K562 (cell line): ENCODE data around the gene NFATC4. TPM values are rescaled to one million over a fixed set of nuclear protein-coding genes. Genes with fewer than 3 reads are reported as not detected.

Experiments used
- ATAC-seq: fragments of 200-7000 bp; cut with Tn5 transposase; 3 replicates; pipeline ENCODE4 v1.9.1; 2020; ENCODE audit warnings: moderate library complexity
- BruUV-seq: library from RNA; stranded (reverse); fragments of 400-500 nt; replicated peaks from 2 replicates; lab custom pipeline; 2021; lab: Mats Ljungman, UMichigan
- CTCF ChIA-PET: fragments of 300-600 bp; formaldehyde crosslinking; extraction: SDS; loops from one replicate; lab custom pipeline; 2021; ENCODE audit warnings: low intra/inter-chr PET ratio; lab: Yijun Ruan, JAX
- POLR2A ChIA-PET: fragments of 300-600, 350-650 bp; sonication (Branson Sonifier 250); formaldehyde crosslinking; extraction: SDS; loops from one replicate; lab custom pipeline; 2021; ENCODE audit warnings: antibody characterized with exemption, inconsistent platforms; lab: Yijun Ruan, JAX
- DNase-seq, 4 experiments: peaks; one replicate each; pipeline versions ENCODE4 v3.0.0 to v3.0.0-alpha.2; 2011 to 2018; ENCODE audit warnings: low spot score in 3 of 4, mixed read lengths in 3 of 4; ENCODE audit errors: extremely low read depth in 1 of 4
- FAIRE-seq: peaks from 2 replicates; lab custom pipeline; 2011; peaks lifted over from hg19 to GRCh38; lab: Jason Lieb, UNC
- H2AFZ ChIP-seq: 2 replicates; pipeline ENCODE4 v1.6.0; 2011; ENCODE audit warnings: low read depth, low read length, control low read depth, inconsistent platforms
- H3K27ac ChIP-seq: fragments of 200-600 bp; 3 replicates; pipeline ENCODE4 v1.8.0; 2011; ENCODE audit warnings: low read depth, mild to moderate bottlenecking, control low read depth, inconsistent platforms, low read length, moderate library complexity, mixed read lengths; ENCODE audit errors: extremely low read depth
- H3K27me3 ChIP-seq, 2 experiments: fragments of 300-600 bp in 1 of 2; 2 replicates in 1 of 2; 3 replicates in 1 of 2; pipeline versions ENCODE4 v1.6.0 to v1.8.0; 2011; ENCODE audit warnings: inconsistent platforms in 2 of 2, low read length in 2 of 2, mild to moderate bottlenecking in 1 of 2, mixed read lengths in 1 of 2, moderate library complexity in 1 of 2; ENCODE audit not compliant: control insufficient read depth in 2 of 2, insufficient read depth in 2 of 2
- H3K36me3 ChIP-seq: fragments of 300-600 bp; 3 replicates; pipeline ENCODE4 v1.8.0; 2011; ENCODE audit warnings: mild to moderate bottlenecking, low read length, inconsistent platforms; ENCODE audit not compliant: control insufficient read depth, insufficient read depth
- H3K4me1 ChIP-seq, 2 experiments: fragments of 200-600 bp in 1 of 2; replicated peaks in 1 of 2; 2 replicates in 1 of 2; 3 replicates in 1 of 2; pipeline versions ENCODE4 v1.5.1 to v1.8.0; 2011; ENCODE audit warnings: inconsistent platforms in 2 of 2, low read length in 2 of 2, mild to moderate bottlenecking in 1 of 2, mixed read lengths in 1 of 2, moderate library complexity in 1 of 2; ENCODE audit not compliant: control insufficient read depth in 2 of 2, insufficient read depth in 2 of 2
- H3K4me2 ChIP-seq: 2 replicates; pipeline ENCODE4 v1.6.1; 2011; ENCODE audit warnings: low read length, control low read depth, inconsistent platforms, mixed read lengths; ENCODE audit not compliant: insufficient read depth
- H3K4me3 ChIP-seq: fragments of 200-600 bp; sonication (generic), shearing (Covaris generic); 2 replicates; pipeline ENCODE4 v1.5.1; 2016; ENCODE audit warnings: control low read depth, inconsistent platforms
- H3K79me2 ChIP-seq: fragments of 200-600 bp; 3 replicates; pipeline ENCODE4 v1.8.0; 2011; ENCODE audit warnings: low read length, inconsistent platforms; ENCODE audit not compliant: control insufficient read depth, insufficient read depth
- H3K9ac ChIP-seq, 2 experiments: 2 replicates each; pipeline versions ENCODE4 v1.6.0 to v1.6.1; 2011; ENCODE audit warnings: low read depth in 2 of 2, low read length in 2 of 2, control low read depth in 1 of 2, inconsistent platforms in 1 of 2, mild to moderate bottlenecking in 1 of 2, mixed read lengths in 1 of 2; ENCODE audit not compliant: insufficient read depth in 1 of 2
- H3K9me1 ChIP-seq: one replicate; pipeline ENCODE4 v1.6.0; 2011; ENCODE audit warnings: inconsistent platforms, mild to moderate bottlenecking, low read length, moderate library complexity; ENCODE audit not compliant: control insufficient read depth, insufficient read depth
- H3K9me3 ChIP-seq: replicated peaks from 2 replicates; pipeline ENCODE4 v1.5.1; 2011; ENCODE audit warnings: low read depth, low read length, inconsistent platforms; ENCODE audit not compliant: control insufficient read depth, insufficient read depth
- H4K20me1 ChIP-seq: replicated peaks from 2 replicates; pipeline ENCODE4 v1.6.1; 2011; ENCODE audit warnings: low read length, inconsistent platforms, mixed read lengths; ENCODE audit not compliant: control insufficient read depth, insufficient read depth
- C11orf30 ChIP-seq: fragments of 450-650 bp; IDR thresholded peaks from 2 replicates; pipeline ENCODE4 v1.6.1; 2016; ENCODE audit warnings: low read depth, mild to moderate bottlenecking
- CBX3 ChIP-seq, 2 experiments: IDR thresholded peaks; 1 replicate in 1 of 2; 2 replicates in 1 of 2; pipeline ENCODE4 v1.6.1; 2012; ENCODE audit warnings: inconsistent platforms in 2 of 2, low read length in 2 of 2, borderline replicate concordance in 1 of 2, control low read depth in 1 of 2
- MAFF ChIP-seq: IDR thresholded peaks from 2 replicates; pipeline ENCODE4 v1.6.1; 2012; ENCODE audit warnings: low read length, improper control_type of control experiment
- MAFG ChIP-seq: fragments of 450-650 bp; conservative IDR thresholded peaks from 2 replicates; pipeline ENCODE4 v1.6.1; 2016; ENCODE audit warnings: missing genetic modification characterization, missing compliant biosample characterization
- MAFK ChIP-seq: IDR thresholded peaks from 2 replicates; pipeline ENCODE4 v1.6.1; 2011; ENCODE audit warnings: low read length, improper control_type of control experiment
- SIRT6 ChIP-seq: IDR thresholded peaks from one replicate; pipeline ENCODE4 v1.6.1; 2012; ENCODE audit warnings: low read depth, mild to moderate bottlenecking, control low read depth, inconsistent platforms, low read length, moderate library complexity
- SREBF1 ChIP-seq: fragments of 150-350 bp; IDR thresholded peaks from 2 replicates; pipeline ENCODE4 v1.6.1; 2014; ENCODE audit warnings: antibody characterized with exemption, low read depth, low read length, borderline replicate concordance
- TAF7 ChIP-seq: fragments of 450-650 bp; IDR thresholded peaks from 2 replicates; pipeline ENCODE4 v1.6.1; 2016; ENCODE audit warnings: missing genetic modification characterization, missing compliant biosample characterization
- ZNF316 ChIP-seq: fragments of 450-650 bp; IDR thresholded peaks from 2 replicates; pipeline ENCODE4 v1.6.1; 2016
- WGBS: fragments of 100-300 bp; shearing (Covaris generic); methylation state at CpG from one replicate; pipeline ENCODE4 v1.1.6; 2016; ENCODE audit warnings: low coverage, mixed read lengths; ENCODE audit not compliant: insufficient coverage; ENCODE audit errors: missing lambda C conversion rate; 5-methylcytosine and 5-hydroxymethylcytosine counted together
- in situ Hi-C: fragments of 300-500 bp; cut with MboI; formaldehyde crosslinking; loops from 4 replicates; pipeline ENCODE4 v1.15.0; 2018; ENCODE audit warnings: inconsistent platforms, mixed read lengths
- intact Hi-C: fragments of 100-400 bp; cut with micrococcal nuclease; formaldehyde crosslinking; loops from 2 replicates; pipeline ENCODE4 v1.14.2; 2022
- polyA plus RNA-seq, 8 experiments: library from polyadenylated mRNA; depleted of rRNA in 4 of 8; stranded (reverse) in 5 of 8; unstranded in 3 of 8; fragments of >200 nt; fragmentation: Nextera tagmentation in 2 of 8; fragmentation: Illumina TruSeq in 1 of 8; extraction: Ambion mirVana in 2 of 8; extraction: Trizol in 1 of 8; gene quantifications; 2 replicates each; pipeline versions ENCODE4 v1.2.1 to v1.2.3, GENCODE V29; 2011 to 2014; ENCODE audit warnings: inconsistent platforms in 1 of 8, missing spikeins in 1 of 8
- total RNA-seq, 7 experiments: library from RNA; depleted of rRNA in 6 of 7; stranded (reverse); fragments of >200 nt in 6 of 7; fragmentation: Illumina TruSeq in 2 of 7; extraction: Trizol in 2 of 7; gene quantifications; 2 replicates each; pipeline versions ENCODE4 v1.2.1 to v1.2.3, GENCODE V29; 2011 to 2021; ENCODE audit warnings: low replicate concordance in 1 of 7
- TF ChIP-seq, protein P1 (sequence below): fragments of 450-650 bp; formaldehyde crosslinking; IDR thresholded peaks from 2 replicates; pipeline ENCODE4 v1.4.0; 2022; ENCODE audit warnings: missing genetic modification characterization

Gene NFATC4
- total and polyA plus RNA-seq, 9 of the 15 experiments (the other 6 are each of a cell fraction or from before 2014, with no cell fraction given) = 0.25 to 3.8 (median 0.78) TPM; not detected in 1

DNA sequence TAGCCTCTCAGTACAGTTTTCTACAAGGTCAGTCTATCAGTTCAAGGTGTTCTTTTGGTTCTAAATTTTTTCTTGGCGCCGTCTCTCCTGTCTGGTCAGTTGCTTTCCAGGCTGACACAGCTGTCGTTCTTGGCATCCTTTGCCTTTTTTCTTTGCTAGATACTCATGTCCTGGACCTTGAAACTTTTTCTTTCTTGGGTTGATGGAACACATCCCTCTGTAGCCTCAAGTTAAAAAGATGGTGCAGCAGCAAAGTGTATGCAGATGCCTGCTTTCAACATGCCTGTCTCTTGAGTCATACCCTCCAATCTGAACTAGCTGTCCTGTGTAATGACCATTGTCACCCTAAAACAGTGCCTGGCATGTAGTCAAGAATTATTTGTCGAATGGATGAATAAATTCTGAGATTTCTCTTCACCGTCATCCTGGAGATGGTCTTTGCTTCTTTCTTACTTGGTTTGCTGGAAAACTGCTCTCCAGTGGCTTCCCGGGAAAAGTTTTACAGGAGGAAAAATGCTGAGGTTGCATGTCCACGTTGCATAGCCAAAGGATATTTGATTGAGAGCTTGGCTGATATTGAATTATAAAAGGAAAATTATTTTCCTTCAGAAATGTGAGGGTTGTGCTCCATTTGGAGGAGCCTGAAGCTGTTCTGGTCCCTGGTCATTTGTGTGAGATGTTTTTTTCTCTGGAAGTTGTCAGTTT, 35.5 kb downstream of the NFATC4 start:
- Histone ChIP-seq H2AFZ (no peak overlapping the region), H3K4me1 (peaks cover 0 to 15% of the 10 kb centered on the region in 2 experiments; a peak in 3 of 5 replicates), H3K9me1 (no peaks in the 10 kb centered on the region), H3K4me3 (no peak overlapping the region), H3K79me2 (no peaks in the 10 kb centered on the region), H3K27ac (no peak overlapping the region), H3K4me2 (no peak overlapping the region), H4K20me1 (no peaks in the 10 kb centered on the region), H3K36me3 (no peaks in the 10 kb centered on the region), H3K9ac (no peak overlapping the region), H3K27me3 (no peaks in the 10 kb centered on the region; a peak in 1 of 5 replicates), H3K9me3 (no peaks in the 10 kb centered on the region)
- ATAC-seq = no peak
- TF ChIP-seq SIRT6 (no peak), MAFF (peak; percentile 73), C11orf30 (peak; percentile 75), ZNF316 (peak; percentile 84), MAFG (tag) (peak; percentile 66), SREBF1 (no peak), CBX3 (IDR thresholded peaks at IDR 0.05; ENCODE audit: borderline replicate concordance in 1 of 2, low read length in 2 of 2) (no peak), TAF7 (no peak), MAFK (peak; percentile 61)
- TF ChIP-seq, protein P1, sequence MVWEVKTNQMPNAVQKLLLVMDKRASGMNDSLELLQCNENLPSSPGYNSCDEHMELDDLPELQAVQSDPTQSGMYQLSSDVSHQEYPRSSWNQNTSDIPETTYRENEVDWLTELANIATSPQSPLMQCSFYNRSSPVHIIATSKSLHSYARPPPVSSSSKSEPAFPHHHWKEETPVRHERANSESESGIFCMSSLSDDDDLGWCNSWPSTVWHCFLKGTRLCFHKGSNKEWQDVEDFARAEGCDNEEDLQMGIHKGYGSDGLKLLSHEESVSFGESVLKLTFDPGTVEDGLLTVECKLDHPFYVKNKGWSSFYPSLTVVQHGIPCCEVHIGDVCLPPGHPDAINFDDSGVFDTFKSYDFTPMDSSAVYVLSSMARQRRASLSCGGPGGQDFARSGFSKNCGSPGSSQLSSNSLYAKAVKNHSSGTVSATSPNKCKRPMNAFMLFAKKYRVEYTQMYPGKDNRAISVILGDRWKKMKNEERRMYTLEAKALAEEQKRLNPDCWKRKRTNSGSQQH (CRISPR knock-in tag) = no peak
- ChIA-PET POLR2A (no interaction called here), CTCF (no interaction called here)
- intact Hi-C loops (no loop called here), in situ Hi-C loops (no loop called here)
- WGBS = 25% methylated on average over 7 of the region's 7 CpGs
- no TSS peak for BruUV-seq
- DNase-seq = no peak
- FAIRE-seq = no peak
